Liver (tissue), 9 donors: ENCODE data around the gene DGKQ. TPM values are rescaled to one million over a fixed set of nuclear protein-coding genes. Genes with fewer than 3 reads are reported as not detected.

ENCODE experiments used
- DNase-seq: peaks from one replicate; pipeline ENCODE4 v3.0.0-alpha.2; 2017; ENCODE audit warnings: low spot score
- H3K27ac ChIP-seq, 2 donors: one replicate each; pipeline ENCODE4 v1.7.0; 2013; ENCODE audit warnings: inconsistent platforms in 2 of 2, low read length in 2 of 2, control low read depth in 1 of 2, low read depth in 1 of 2, mild to moderate bottlenecking in 1 of 2
- H3K27me3 ChIP-seq, 4 donors: one replicate each; pipeline versions ENCODE4 v1.6.1 to v1.7.0; 2013; ENCODE audit warnings: low read length in 3 of 4, inconsistent platforms in 1 of 4, mild to moderate bottlenecking in 1 of 4, moderate library complexity in 1 of 4; ENCODE audit not compliant: control insufficient read depth in 4 of 4, insufficient read depth in 4 of 4
- H3K36me3 ChIP-seq, 4 donors: one replicate each; pipeline versions ENCODE4 v1.6.1 to v1.7.0; 2013; ENCODE audit warnings: low read length in 3 of 4, mild to moderate bottlenecking in 3 of 4, low read depth in 1 of 4, moderate library complexity in 1 of 4; ENCODE audit not compliant: control insufficient read depth in 4 of 4, insufficient read depth in 3 of 4
- H3K4me1 ChIP-seq, 4 donors: one replicate each; pipeline versions ENCODE4 v1.6.1 to v1.7.0; 2013; ENCODE audit warnings: low read length in 3 of 4, mild to moderate bottlenecking in 3 of 4, moderate library complexity in 1 of 4; ENCODE audit not compliant: control insufficient read depth in 4 of 4, insufficient read depth in 4 of 4
- H3K4me3 ChIP-seq, 3 donors: one replicate each; pipeline versions ENCODE4 v1.6.1 to v1.7.0; 2013; ENCODE audit warnings: low read length in 3 of 3, control low read depth in 1 of 3, low read depth in 1 of 3, mild to moderate bottlenecking in 1 of 3
- H3K9ac ChIP-seq, 2 donors: one replicate each; pipeline ENCODE4 v1.7.0; 2013; ENCODE audit warnings: low read length in 2 of 2, mild to moderate bottlenecking in 2 of 2, moderate library complexity in 2 of 2, control low read depth in 1 of 2, low read depth in 1 of 2
- H3K9me3 ChIP-seq, 4 donors: one replicate each; pipeline versions ENCODE4 v1.6.1 to v1.7.0; 2013; ENCODE audit warnings: low read length in 3 of 4; ENCODE audit not compliant: control insufficient read depth in 4 of 4
- ATF3 ChIP-seq: IDR thresholded peaks from 2 replicates; pipeline ENCODE4 v1.6.1; 2016; ENCODE audit warnings: antibody characterized with exemption
- EGR1 ChIP-seq, 2 donors: IDR thresholded peaks; 2 replicates each; pipeline ENCODE4 v1.6.1; 2016 to 2018; ENCODE audit warnings: antibody characterized with exemption in 2 of 2, low read depth in 2 of 2
- FOXA1 ChIP-seq: IDR thresholded peaks from 2 replicates; pipeline ENCODE4 v1.6.1; 2016; ENCODE audit warnings: antibody characterized with exemption
- FOXA2 ChIP-seq: IDR thresholded peaks from 2 replicates; pipeline ENCODE4 v1.6.1; 2016; ENCODE audit warnings: antibody characterized with exemption
- GABPA ChIP-seq, 2 donors: IDR thresholded peaks in 1 of 2; conservative IDR thresholded peaks in 1 of 2; 2 replicates each; pipeline ENCODE4 v1.6.1; 2016; ENCODE audit warnings: antibody characterized with exemption in 2 of 2, mild to moderate bottlenecking in 1 of 2, moderate library complexity in 1 of 2
- HNF4A ChIP-seq, 2 donors: conservative IDR thresholded peaks; 2 replicates each; pipeline ENCODE4 v1.6.1; 2016; ENCODE audit warnings: antibody characterized with exemption in 2 of 2, mild to moderate bottlenecking in 2 of 2
- HNF4G ChIP-seq: IDR thresholded peaks from 2 replicates; pipeline ENCODE4 v1.6.1; 2016; ENCODE audit warnings: antibody characterized with exemption
- JUND ChIP-seq, 2 donors: IDR thresholded peaks; 2 replicates each; pipeline ENCODE4 v1.6.1; 2016; ENCODE audit warnings: antibody characterized with exemption in 2 of 2
- MAX ChIP-seq: IDR thresholded peaks from 2 replicates; pipeline ENCODE4 v1.6.1; 2016; ENCODE audit warnings: antibody characterized with exemption
- NR2F2 ChIP-seq: IDR thresholded peaks from 2 replicates; pipeline ENCODE4 v1.6.1; 2016; ENCODE audit warnings: antibody characterized with exemption
- RAD21 ChIP-seq, 2 donors: IDR thresholded peaks; 2 replicates each; pipeline ENCODE4 v1.6.1; 2016; ENCODE audit warnings: antibody characterized with exemption in 2 of 2, mild to moderate bottlenecking in 2 of 2
- RXRA ChIP-seq, 2 donors: IDR thresholded peaks; 2 replicates each; pipeline ENCODE4 v1.6.1; 2017 to 2018; ENCODE audit warnings: antibody characterized with exemption in 2 of 2, mild to moderate bottlenecking in 1 of 2
- SP1 ChIP-seq: IDR thresholded peaks from 2 replicates; pipeline ENCODE4 v1.6.1; 2018; ENCODE audit warnings: antibody characterized with exemption, mild to moderate bottlenecking
- TAF1 ChIP-seq: conservative IDR thresholded peaks from 2 replicates; pipeline ENCODE4 v1.6.1; 2016; ENCODE audit warnings: antibody characterized with exemption, mild to moderate bottlenecking
- YY1 ChIP-seq: IDR thresholded peaks from 2 replicates; pipeline ENCODE4 v1.6.1; 2016; ENCODE audit warnings: antibody characterized with exemption, mild to moderate bottlenecking
- ZBTB33 ChIP-seq: IDR thresholded peaks from 2 replicates; pipeline ENCODE4 v1.6.1; 2016; ENCODE audit warnings: antibody characterized with exemption
- WGBS: extraction: QIAGEN DNeasy Blood & Tissue Kit; methylation state at CpG from one replicate; pipeline ENCODE4 v1.1.7; 2013; 5-methylcytosine and 5-hydroxymethylcytosine counted together
- polyA plus RNA-seq, 2 donors: library from polyadenylated mRNA; stranded (reverse) in 1 of 2; unstranded in 1 of 2; fragments of 200-250 nt in 1 of 2; fragments of >200 nt in 1 of 2; fragmentation: Nextera tagmentation in 1 of 2; extraction: Ambion mirVana in 1 of 2; gene quantifications; one replicate each; pipeline versions ENCODE4 v1.2.1 to v1.2.3, GENCODE V29; 2013 to 2015
- total RNA-seq, 2 donors: library from RNA; depleted of rRNA; stranded (reverse); fragments of >200 nt; gene quantifications; one replicate each; pipeline ENCODE4 v1.2.3, GENCODE V29; 2014
- TF ChIP-seq, protein P1 (sequence below): fragments of 150-350 bp; IDR thresholded peaks from 2 replicates; pipeline ENCODE4 v1.5.1; 2017; ENCODE audit warnings: improper control_type of control experiment, low read depth, low read length; ENCODE audit not compliant: missing input control
- TF ChIP-seq, protein P2 (sequence below): IDR thresholded peaks from 2 replicates; pipeline ENCODE4 v1.6.1; 2016; ENCODE audit warnings: antibody characterized with exemption, mild to moderate bottlenecking
- donor health status: healthy.
- donor health status: healthy.
- donor health status: healthy.
- donor health status: healthy.
- donor health status: healthy.

DGKQ gene
- total and polyA plus RNA-seq, 4 donors, result 1.5 to 8.8 (median 3.6) TPM

GRCh38 chr4:966266-967112, 6.9 kb downstream of the DGKQ start:
- Histone ChIP-seq H3K27me3 (no peaks in the 10 kb centered on the region), H3K9ac (no peak overlapping the region), H3K4me1 (peaks cover 0 to 3% (median under 1%) of the 10 kb centered on the region in 4 donors), H3K36me3 (peaks cover 0 to 23% (median 2%) of the 10 kb centered on the region in 4 donors), H3K27ac (no peak overlapping the region), H3K4me3 (no peak overlapping the region), H3K9me3 (no peaks in the 10 kb centered on the region)
- 93% methylated on average over 48 of the region's 48 CpGs for WGBS
- TF ChIP-seq NR2F2, result no peak
- no peak for TF ChIP-seq HNF4G
- no peak for TF ChIP-seq SP1
- no peak for TF ChIP-seq GABPA (IDR thresholded peaks at IDR 0.05 in 1 of 2, conservative IDR thresholded peaks at IDR 0.05 in 1 of 2)
- no peak for TF ChIP-seq ATF3
- TF ChIP-seq, protein P1, sequence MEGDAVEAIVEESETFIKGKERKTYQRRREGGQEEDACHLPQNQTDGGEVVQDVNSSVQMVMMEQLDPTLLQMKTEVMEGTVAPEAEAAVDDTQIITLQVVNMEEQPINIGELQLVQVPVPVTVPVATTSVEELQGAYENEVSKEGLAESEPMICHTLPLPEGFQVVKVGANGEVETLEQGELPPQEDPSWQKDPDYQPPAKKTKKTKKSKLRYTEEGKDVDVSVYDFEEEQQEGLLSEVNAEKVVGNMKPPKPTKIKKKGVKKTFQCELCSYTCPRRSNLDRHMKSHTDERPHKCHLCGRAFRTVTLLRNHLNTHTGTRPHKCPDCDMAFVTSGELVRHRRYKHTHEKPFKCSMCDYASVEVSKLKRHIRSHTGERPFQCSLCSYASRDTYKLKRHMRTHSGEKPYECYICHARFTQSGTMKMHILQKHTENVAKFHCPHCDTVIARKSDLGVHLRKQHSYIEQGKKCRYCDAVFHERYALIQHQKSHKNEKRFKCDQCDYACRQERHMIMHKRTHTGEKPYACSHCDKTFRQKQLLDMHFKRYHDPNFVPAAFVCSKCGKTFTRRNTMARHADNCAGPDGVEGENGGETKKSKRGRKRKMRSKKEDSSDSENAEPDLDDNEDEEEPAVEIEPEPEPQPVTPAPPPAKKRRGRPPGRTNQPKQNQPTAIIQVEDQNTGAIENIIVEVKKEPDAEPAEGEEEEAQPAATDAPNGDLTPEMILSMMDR, result no peak
- TF ChIP-seq EGR1 (IDR thresholded peaks at IDR 0.05; ENCODE audit: low read depth in 2 of 2), result no peak
- TF ChIP-seq JUND (IDR thresholded peaks at IDR 0.05), result no peak
- TF ChIP-seq MAX, result no peak
- TF ChIP-seq FOXA1, result no peak
- no peak for TF ChIP-seq HNF4A (conservative IDR thresholded peaks at IDR 0.05)
- TF ChIP-seq RXRA (IDR thresholded peaks at IDR 0.05), result no peak
- TF ChIP-seq RAD21 (IDR thresholded peaks at IDR 0.05), result no peak
- TF ChIP-seq YY1, result no peak
- TF ChIP-seq, protein P2, sequence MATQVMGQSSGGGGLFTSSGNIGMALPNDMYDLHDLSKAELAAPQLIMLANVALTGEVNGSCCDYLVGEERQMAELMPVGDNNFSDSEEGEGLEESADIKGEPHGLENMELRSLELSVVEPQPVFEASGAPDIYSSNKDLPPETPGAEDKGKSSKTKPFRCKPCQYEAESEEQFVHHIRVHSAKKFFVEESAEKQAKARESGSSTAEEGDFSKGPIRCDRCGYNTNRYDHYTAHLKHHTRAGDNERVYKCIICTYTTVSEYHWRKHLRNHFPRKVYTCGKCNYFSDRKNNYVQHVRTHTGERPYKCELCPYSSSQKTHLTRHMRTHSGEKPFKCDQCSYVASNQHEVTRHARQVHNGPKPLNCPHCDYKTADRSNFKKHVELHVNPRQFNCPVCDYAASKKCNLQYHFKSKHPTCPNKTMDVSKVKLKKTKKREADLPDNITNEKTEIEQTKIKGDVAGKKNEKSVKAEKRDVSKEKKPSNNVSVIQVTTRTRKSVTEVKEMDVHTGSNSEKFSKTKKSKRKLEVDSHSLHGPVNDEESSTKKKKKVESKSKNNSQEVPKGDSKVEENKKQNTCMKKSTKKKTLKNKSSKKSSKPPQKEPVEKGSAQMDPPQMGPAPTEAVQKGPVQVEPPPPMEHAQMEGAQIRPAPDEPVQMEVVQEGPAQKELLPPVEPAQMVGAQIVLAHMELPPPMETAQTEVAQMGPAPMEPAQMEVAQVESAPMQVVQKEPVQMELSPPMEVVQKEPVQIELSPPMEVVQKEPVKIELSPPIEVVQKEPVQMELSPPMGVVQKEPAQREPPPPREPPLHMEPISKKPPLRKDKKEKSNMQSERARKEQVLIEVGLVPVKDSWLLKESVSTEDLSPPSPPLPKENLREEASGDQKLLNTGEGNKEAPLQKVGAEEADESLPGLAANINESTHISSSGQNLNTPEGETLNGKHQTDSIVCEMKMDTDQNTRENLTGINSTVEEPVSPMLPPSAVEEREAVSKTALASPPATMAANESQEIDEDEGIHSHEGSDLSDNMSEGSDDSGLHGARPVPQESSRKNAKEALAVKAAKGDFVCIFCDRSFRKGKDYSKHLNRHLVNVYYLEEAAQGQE, result no peak
- TF ChIP-seq TAF1, result no peak
- no peak for TF ChIP-seq ZBTB33
- no peak for TF ChIP-seq FOXA2
- DNase-seq, result no peak
